ENCODE measurements around the gene TTF1. TPM values are rescaled to one million over a fixed set of nuclear protein-coding genes. Genes with fewer than 3 reads are reported as not detected.

TTF1 gene
- total and polyA plus RNA-seq, 10 of the 15 experiments (the other 5 are each of a cell fraction or from before 2014, with no cell fraction given): 11.3 to 25.5 (median 16.0) TPM

DNA sequence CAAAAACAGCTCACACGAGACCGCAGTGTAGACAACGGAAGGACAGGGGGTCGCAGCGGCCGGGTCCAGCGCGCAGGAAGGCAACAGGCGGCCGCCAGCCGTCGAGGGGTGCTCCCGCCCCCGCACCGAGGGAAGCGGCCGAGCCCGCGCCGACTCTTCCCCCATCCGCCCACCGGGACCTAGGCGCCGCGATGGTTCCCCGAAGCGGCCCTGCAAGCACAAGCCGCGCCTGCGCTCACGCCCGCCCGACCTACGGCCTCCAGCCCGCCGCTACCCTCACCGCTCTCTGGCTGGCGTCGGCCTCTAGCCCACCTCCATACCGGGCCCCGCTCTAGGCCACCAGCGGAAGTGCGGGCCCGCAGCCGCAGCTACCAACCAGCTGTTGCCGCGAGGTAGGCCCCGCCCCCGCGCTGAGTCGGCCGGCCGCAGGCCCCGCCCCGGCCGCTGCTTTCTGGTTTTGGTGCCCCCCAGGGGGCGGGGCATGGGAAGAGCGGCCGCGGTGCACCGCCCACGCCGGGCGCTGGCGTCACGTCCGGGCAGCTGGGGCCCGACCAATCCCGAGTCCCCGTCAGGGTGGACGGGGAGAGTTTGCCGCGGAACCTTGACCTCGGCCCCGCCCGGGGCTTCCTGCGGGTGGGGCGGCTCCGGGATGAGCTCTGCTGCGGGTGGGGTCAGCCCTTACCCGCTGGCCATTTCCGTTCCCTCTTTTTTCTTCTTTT is 51.8 kb downstream of the TTF1 start, which contains the start of gene SETX (continued):
- TF ChIP-seq, protein P1, sequence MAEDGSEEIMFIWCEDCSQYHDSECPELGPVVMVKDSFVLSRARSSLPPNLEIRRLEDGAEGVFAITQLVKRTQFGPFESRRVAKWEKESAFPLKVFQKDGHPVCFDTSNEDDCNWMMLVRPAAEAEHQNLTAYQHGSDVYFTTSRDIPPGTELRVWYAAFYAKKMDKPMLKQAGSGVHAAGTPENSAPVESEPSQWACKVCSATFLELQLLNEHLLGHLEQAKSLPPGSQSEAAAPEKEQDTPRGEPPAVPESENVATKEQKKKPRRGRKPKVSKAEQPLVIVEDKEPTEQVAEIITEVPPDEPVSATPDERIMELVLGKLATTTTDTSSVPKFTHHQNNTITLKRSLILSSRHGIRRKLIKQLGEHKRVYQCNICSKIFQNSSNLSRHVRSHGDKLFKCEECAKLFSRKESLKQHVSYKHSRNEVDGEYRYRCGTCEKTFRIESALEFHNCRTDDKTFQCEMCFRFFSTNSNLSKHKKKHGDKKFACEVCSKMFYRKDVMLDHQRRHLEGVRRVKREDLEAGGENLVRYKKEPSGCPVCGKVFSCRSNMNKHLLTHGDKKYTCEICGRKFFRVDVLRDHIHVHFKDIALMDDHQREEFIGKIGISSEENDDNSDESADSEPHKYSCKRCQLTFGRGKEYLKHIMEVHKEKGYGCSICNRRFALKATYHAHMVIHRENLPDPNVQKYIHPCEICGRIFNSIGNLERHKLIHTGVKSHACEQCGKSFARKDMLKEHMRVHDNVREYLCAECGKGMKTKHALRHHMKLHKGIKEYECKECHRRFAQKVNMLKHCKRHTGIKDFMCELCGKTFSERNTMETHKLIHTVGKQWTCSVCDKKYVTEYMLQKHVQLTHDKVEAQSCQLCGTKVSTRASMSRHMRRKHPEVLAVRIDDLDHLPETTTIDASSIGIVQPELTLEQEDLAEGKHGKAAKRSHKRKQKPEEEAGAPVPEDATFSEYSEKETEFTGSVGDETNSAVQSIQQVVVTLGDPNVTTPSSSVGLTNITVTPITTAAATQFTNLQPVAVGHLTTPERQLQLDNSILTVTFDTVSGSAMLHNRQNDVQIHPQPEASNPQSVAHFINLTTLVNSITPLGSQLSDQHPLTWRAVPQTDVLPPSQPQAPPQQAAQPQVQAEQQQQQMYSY (CRISPR knock-in tag; IDR thresholded peaks at IDR 0.05): no peak
- TF ChIP-seq BMI1 (IDR thresholded peaks at IDR 0.05; ENCODE audit: borderline replicate concordance): no peak
- TF ChIP-seq TCF12 (IDR thresholded peaks at IDR 0.05; ENCODE audit: low read depth, low read length): peak; percentile 80; the same call in 1 of the 2 replicates
- no peak for TF ChIP-seq CBX3 (IDR thresholded peaks at IDR 0.05; ENCODE audit: borderline replicate concordance, low read depth)
- TF ChIP-seq BCL3 (IDR thresholded peaks at IDR 0.05; ENCODE audit: borderline replicate concordance, insufficient read depth, low read depth, low read length, poor library complexity, severe bottlenecking): peak; percentile 30
- TF ChIP-seq KLF5 (IDR thresholded peaks at IDR 0.05; ENCODE audit: partially characterized antibody): no peak
- no peak for TF ChIP-seq WRNIP1 (IDR thresholded peaks at IDR 0.05; ENCODE audit: borderline replicate concordance, low read depth, low read length)
- peak; percentile 34; the same call in 1 of the 2 replicates for TF ChIP-seq HCFC1 (IDR thresholded peaks at IDR 0.05; ENCODE audit: low read length)
- TF ChIP-seq SUZ12 (IDR thresholded peaks at IDR 0.05; ENCODE audit: unreplicated experiment): no peak
- no peak for TF ChIP-seq ZBTB4 (CRISPR knock-in tag; IDR thresholded peaks at IDR 0.05)
- peak; percentile 55 for TF ChIP-seq RUNX3 (IDR thresholded peaks at IDR 0.05; ENCODE audit: low read length)
- TF ChIP-seq TBL1XR1 (IDR thresholded peaks at IDR 0.05; ENCODE audit: low read depth, low read length): no peak; the same call in 1 of the 2 replicates
- TF ChIP-seq SIN3A (IDR thresholded peaks at IDR 0.05; ENCODE audit: low read depth, low read length): peak; percentile 40; the same call in 1 of the 2 replicates
- no peak for TF ChIP-seq RAD51 (IDR thresholded peaks at IDR 0.05)
- peak; percentile 67 for TF ChIP-seq SP1 (IDR thresholded peaks at IDR 0.05; ENCODE audit: low read depth, low read length)
- peak; percentile 17 to 96 for TF ChIP-seq EGR1 (IDR thresholded peaks at IDR 0.05; ENCODE audit: borderline replicate concordance in 1 of 2, low read depth in 2 of 2, low read length in 2 of 2)
- TF ChIP-seq EED (IDR thresholded peaks at IDR 0.05; ENCODE audit: low read depth): 0 out of 2 replicates have a peak, but pooled peaks have one; percentile 6
- peak; percentile 84 for TF ChIP-seq NR2C1 (IDR thresholded peaks at IDR 0.05)
- TF ChIP-seq CREB1 (IDR thresholded peaks at IDR 0.05; ENCODE audit: low read depth): peak; percentile 87
- TF ChIP-seq, protein P2, sequence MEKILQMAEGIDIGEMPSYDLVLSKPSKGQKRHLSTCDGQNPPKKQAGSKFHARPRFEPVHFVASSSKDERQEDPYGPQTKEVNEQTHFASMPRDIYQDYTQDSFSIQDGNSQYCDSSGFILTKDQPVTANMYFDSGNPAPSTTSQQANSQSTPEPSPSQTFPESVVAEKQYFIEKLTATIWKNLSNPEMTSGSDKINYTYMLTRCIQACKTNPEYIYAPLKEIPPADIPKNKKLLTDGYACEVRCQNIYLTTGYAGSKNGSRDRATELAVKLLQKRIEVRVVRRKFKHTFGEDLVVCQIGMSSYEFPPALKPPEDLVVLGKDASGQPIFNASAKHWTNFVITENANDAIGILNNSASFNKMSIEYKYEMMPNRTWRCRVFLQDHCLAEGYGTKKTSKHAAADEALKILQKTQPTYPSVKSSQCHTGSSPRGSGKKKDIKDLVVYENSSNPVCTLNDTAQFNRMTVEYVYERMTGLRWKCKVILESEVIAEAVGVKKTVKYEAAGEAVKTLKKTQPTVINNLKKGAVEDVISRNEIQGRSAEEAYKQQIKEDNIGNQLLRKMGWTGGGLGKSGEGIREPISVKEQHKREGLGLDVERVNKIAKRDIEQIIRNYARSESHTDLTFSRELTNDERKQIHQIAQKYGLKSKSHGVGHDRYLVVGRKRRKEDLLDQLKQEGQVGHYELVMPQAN (conservative IDR thresholded peaks at IDR 0.05): peak; percentile 91

Data from GM12878 (cell line).